WTC11 (cell line): ENCODE results near the gene IGFBP5.

Source experiments
- ATF2 ChIP-seq: sonication (generic); formaldehyde crosslinking; IDR thresholded peaks from 2 replicates; pipeline ENCODE4 v1.8.1; 2022; ENCODE audit warnings: low read depth, missing genetic modification reagents, borderline replicate concordance
- FOXK1 ChIP-seq: sonication (generic); formaldehyde crosslinking; IDR thresholded peaks from 2 replicates; pipeline ENCODE4 v1.8.0; 2022; ENCODE audit warnings: mild to moderate bottlenecking, moderate library complexity, missing genetic modification reagents
- TCF7 ChIP-seq: sonication (generic); formaldehyde crosslinking; IDR thresholded peaks from 2 replicates; pipeline ENCODE4 v1.8.0; 2022; ENCODE audit warnings: mild to moderate bottlenecking, low read depth, missing genetic modification reagents, moderate library complexity
- TEAD4 ChIP-seq: sonication (generic); formaldehyde crosslinking; IDR thresholded peaks from 2 replicates; pipeline ENCODE4 v1.8.0; 2022; ENCODE audit warnings: mild to moderate bottlenecking, missing genetic modification reagents
- TP53 ChIP-seq: sonication (generic); formaldehyde crosslinking; IDR thresholded peaks from 2 replicates; pipeline ENCODE4 v1.8.1; 2023; ENCODE audit warnings: mild to moderate bottlenecking, missing genetic modification reagents
- ZBTB21 ChIP-seq: sonication (generic); formaldehyde crosslinking; IDR thresholded peaks from 2 replicates; pipeline ENCODE4 v1.8.1; 2023; ENCODE audit warnings: mild to moderate bottlenecking, missing genetic modification reagents, borderline replicate concordance
- TF ChIP-seq, protein P1 (sequence below): fragments of 200-600 bp; IDR thresholded peaks from 2 replicates; pipeline ENCODE4 v1.8.0; 2022; ENCODE audit warnings: antibody characterized with exemption
- TF ChIP-seq, protein P2 (sequence below): sonication (generic); formaldehyde crosslinking; conservative IDR thresholded peaks from 2 replicates; pipeline ENCODE4 v1.8.1; 2022; ENCODE audit warnings: mild to moderate bottlenecking, missing genetic modification reagents
- TF ChIP-seq, protein P3 (sequence below): sonication (generic); formaldehyde crosslinking; IDR thresholded peaks from 2 replicates; pipeline ENCODE4 v1.8.0; 2022; ENCODE audit warnings: mild to moderate bottlenecking, missing genetic modification reagents

GRCh38 chr2:216683846-216684245 lies 11.5 kb downstream of the IGFBP5 start:
- TF ChIP-seq TEAD4 (CRISPR knock-in tag), result no peak
- TF ChIP-seq, protein P1, sequence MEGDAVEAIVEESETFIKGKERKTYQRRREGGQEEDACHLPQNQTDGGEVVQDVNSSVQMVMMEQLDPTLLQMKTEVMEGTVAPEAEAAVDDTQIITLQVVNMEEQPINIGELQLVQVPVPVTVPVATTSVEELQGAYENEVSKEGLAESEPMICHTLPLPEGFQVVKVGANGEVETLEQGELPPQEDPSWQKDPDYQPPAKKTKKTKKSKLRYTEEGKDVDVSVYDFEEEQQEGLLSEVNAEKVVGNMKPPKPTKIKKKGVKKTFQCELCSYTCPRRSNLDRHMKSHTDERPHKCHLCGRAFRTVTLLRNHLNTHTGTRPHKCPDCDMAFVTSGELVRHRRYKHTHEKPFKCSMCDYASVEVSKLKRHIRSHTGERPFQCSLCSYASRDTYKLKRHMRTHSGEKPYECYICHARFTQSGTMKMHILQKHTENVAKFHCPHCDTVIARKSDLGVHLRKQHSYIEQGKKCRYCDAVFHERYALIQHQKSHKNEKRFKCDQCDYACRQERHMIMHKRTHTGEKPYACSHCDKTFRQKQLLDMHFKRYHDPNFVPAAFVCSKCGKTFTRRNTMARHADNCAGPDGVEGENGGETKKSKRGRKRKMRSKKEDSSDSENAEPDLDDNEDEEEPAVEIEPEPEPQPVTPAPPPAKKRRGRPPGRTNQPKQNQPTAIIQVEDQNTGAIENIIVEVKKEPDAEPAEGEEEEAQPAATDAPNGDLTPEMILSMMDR, result no peak
- TF ChIP-seq, protein P2, sequence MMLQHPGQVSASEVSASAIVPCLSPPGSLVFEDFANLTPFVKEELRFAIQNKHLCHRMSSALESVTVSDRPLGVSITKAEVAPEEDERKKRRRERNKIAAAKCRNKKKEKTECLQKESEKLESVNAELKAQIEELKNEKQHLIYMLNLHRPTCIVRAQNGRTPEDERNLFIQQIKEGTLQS (CRISPR knock-in tag), result no peak
- no peak for TF ChIP-seq TCF7 (CRISPR knock-in tag)
- TF ChIP-seq, protein P3, sequence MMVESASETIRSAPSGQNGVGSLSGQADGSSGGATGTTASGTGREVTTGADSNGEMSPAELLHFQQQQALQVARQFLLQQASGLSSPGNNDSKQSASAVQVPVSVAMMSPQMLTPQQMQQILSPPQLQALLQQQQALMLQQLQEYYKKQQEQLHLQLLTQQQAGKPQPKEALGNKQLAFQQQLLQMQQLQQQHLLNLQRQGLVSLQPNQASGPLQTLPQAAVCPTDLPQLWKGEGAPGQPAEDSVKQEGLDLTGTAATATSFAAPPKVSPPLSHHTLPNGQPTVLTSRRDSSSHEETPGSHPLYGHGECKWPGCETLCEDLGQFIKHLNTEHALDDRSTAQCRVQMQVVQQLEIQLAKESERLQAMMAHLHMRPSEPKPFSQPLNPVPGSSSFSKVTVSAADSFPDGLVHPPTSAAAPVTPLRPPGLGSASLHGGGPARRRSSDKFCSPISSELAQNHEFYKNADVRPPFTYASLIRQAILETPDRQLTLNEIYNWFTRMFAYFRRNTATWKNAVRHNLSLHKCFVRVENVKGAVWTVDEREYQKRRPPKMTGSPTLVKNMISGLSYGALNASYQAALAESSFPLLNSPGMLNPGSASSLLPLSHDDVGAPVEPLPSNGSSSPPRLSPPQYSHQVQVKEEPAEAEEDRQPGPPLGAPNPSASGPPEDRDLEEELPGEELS (CRISPR knock-in tag), result no peak
- TF ChIP-seq ATF2, result no peak
- TF ChIP-seq FOXK1 (CRISPR knock-in tag), result no peak
- no peak for TF ChIP-seq TP53 (CRISPR knock-in tag)
- TF ChIP-seq ZBTB21 (CRISPR knock-in tag), result no peak
